ENCODE results near the gene SOX9. TPM values are rescaled to one million over a fixed set of nuclear protein-coding genes. Genes with fewer than 3 reads are reported as not detected.

Gene SOX9
- total and polyA plus RNA-seq, 2 of the 8 experiments (the other 6 are each of a cell fraction or from before 2014, with no cell fraction given) = 1.9 to 4.9 TPM

DNA sequence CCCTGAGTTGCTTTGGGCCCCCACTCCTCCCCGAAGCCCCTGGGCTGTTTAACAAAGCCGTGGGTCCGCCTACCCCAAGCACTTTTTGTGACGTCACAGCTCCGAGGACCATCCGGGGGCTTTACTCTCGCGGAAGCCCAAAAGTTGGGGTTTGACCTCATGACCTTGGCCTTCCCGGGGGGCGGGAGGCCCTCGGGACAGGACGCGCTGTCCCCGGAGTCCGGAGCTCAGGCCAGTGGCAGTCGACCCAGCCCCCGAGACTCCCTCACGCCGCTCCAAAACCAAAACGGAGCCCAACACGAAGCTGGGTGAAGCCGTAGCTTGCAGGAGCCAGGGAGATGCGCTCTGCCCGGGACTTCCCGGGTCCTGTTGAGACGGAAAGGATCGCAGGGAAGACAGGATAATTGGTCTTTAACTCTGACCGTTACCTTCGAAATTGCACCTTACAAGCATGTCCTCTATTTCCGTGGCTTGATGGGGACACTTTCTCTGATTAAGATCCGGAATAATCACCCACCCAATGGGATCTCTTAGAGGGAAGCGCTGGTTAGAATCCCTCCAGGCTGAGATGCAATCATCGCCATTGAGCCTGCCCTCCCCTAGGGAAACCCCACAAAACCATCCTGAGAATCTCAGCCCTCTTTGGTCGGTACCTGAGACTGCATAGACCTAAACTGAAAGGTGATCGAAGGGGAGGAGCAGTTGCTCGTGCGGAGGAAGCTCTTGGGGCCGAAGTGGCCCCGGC, 4.9 kb upstream of the SOX9 start (continued):
- TF ChIP-seq TAF7 (optimal IDR thresholded peaks at IDR 0.05; ENCODE audit: borderline replicate concordance, low read depth, low read length) (no peak), POU5F1 (IDR thresholded peaks at IDR 0.05; ENCODE audit: low read depth, low read length) (no peak), SUZ12 (IDR thresholded peaks at IDR 0.05; ENCODE audit: low read length) (no peak), YY1 (IDR thresholded peaks at IDR 0.05; ENCODE audit: low read depth, low read length) (no peak), CBX8 (IDR thresholded peaks at IDR 0.05; ENCODE audit: borderline replicate concordance, low read depth, low read length) (no peak), TBP (IDR thresholded peaks at IDR 0.05; ENCODE audit: low read depth, low read length) (no peak), TCF12 (IDR thresholded peaks at IDR 0.05; ENCODE audit: low read depth, low read length) (no peak), CBX5 (IDR thresholded peaks at IDR 0.05; ENCODE audit: low read depth, low read length) (no peak), ATF3 (IDR thresholded peaks at IDR 0.05; ENCODE audit: insufficient read depth, low read depth, low read length) (no peak), KDM1A (IDR thresholded peaks at IDR 0.05; ENCODE audit: borderline replicate concordance, low read length) (peak; percentile 87; the same call in 1 of the 2 replicates)
